Astrocyte (in vitro differentiated cells and primary cell): ENCODE data around the gene ZNF555. TPM values are rescaled to one million over a fixed set of nuclear protein-coding genes. Genes with fewer than 3 reads are reported as not detected.

Experiments used
- DNase-seq: peaks from one replicate; pipeline ENCODE4 v3.0.0-alpha.2; 2010; ENCODE audit warnings: low read depth
- FAIRE-seq: peaks from 2 replicates; lab custom pipeline; 2011; peaks lifted over from hg19 to GRCh38; lab: Jason Lieb, UNC
- H2AFZ ChIP-seq: 2 replicates; pipeline ENCODE4 v1.6.0; 2012; ENCODE audit warnings: low read depth, low read length, inconsistent platforms
- H3K27ac ChIP-seq: 2 replicates; pipeline ENCODE4 v1.5.1; 2011; ENCODE audit warnings: low read depth, low read length, inconsistent platforms
- H3K27me3 ChIP-seq: 2 replicates; pipeline ENCODE4 v1.6.0; 2011; ENCODE audit warnings: low read length, inconsistent platforms; ENCODE audit not compliant: insufficient read depth
- H3K36me3 ChIP-seq: 2 replicates; pipeline ENCODE4 v1.5.1; 2011; ENCODE audit warnings: low read length, inconsistent platforms; ENCODE audit not compliant: insufficient read depth
- H3K4me1 ChIP-seq: 2 replicates; pipeline ENCODE4 v1.5.1; 2011; ENCODE audit warnings: low read length, inconsistent platforms; ENCODE audit not compliant: insufficient read depth
- H3K4me2 ChIP-seq: 2 replicates; pipeline ENCODE4 v1.6.0; 2012; ENCODE audit warnings: low read length, inconsistent platforms
- H3K4me3 ChIP-seq: 2 replicates; pipeline ENCODE4 v1.5.1; 2011; ENCODE audit warnings: low read depth, mild to moderate bottlenecking, low read length, inconsistent platforms; ENCODE audit not compliant: insufficient read depth
- H3K79me2 ChIP-seq: 2 replicates; pipeline ENCODE4 v1.6.0; 2012; ENCODE audit warnings: mild to moderate bottlenecking, low read length, inconsistent platforms; ENCODE audit not compliant: insufficient read depth
- H3K9ac ChIP-seq: 2 replicates; pipeline ENCODE4 v1.6.0; 2012; ENCODE audit warnings: mild to moderate bottlenecking, low read length, inconsistent platforms
- H3K9me3 ChIP-seq: 2 replicates; pipeline ENCODE4 v1.5.1; 2012; ENCODE audit warnings: low read depth, mild to moderate bottlenecking, low read length, inconsistent platforms; ENCODE audit not compliant: insufficient read depth
- H4K20me1 ChIP-seq: 2 replicates; pipeline ENCODE4 v1.6.0; 2012; ENCODE audit warnings: low read length, inconsistent platforms; ENCODE audit not compliant: insufficient read depth
- H3K27ac Mint-ChIP-seq: one replicate; pipeline ENCODE4 v1.8.0; 2021; ENCODE audit warnings: mild to moderate bottlenecking, mixed read lengths; ENCODE audit not compliant: unreplicated experiment
- H3K27me3 Mint-ChIP-seq: one replicate; pipeline ENCODE4 v1.8.0; 2021; ENCODE audit warnings: low read depth, mixed read lengths; ENCODE audit not compliant: unreplicated experiment
- H3K36me3 Mint-ChIP-seq: one replicate; pipeline ENCODE4 v1.8.0; 2021; ENCODE audit warnings: low read depth, mixed read lengths; ENCODE audit not compliant: unreplicated experiment
- H3K4me1 Mint-ChIP-seq: one replicate; pipeline ENCODE4 v1.8.0; 2021; ENCODE audit warnings: low read depth, mixed read lengths; ENCODE audit not compliant: unreplicated experiment
- H3K4me3 Mint-ChIP-seq: one replicate; pipeline ENCODE4 v1.8.0; 2021; ENCODE audit warnings: mild to moderate bottlenecking, moderate library complexity, mixed read lengths; ENCODE audit not compliant: unreplicated experiment
- H3K9me3 Mint-ChIP-seq: one replicate; pipeline ENCODE4 v1.8.0; 2021; ENCODE audit warnings: mild to moderate bottlenecking, mixed read lengths; ENCODE audit not compliant: unreplicated experiment
- EZH2 ChIP-seq: IDR thresholded peaks from 2 replicates; pipeline ENCODE4 v1.6.1; 2012; ENCODE audit warnings: mild to moderate bottlenecking, low read length, inconsistent platforms; ENCODE audit not compliant: insufficient read depth
- total RNA-seq: library from RNA; stranded (reverse); gene quantifications from 2 replicates; pipeline ENCODE4 v1.2.1, GENCODE V29; 2021
- TF ChIP-seq, protein P1 (sequence below): IDR thresholded peaks from 2 replicates; pipeline ENCODE4 v1.5.1; 2011; ENCODE audit warnings: low read depth, mild to moderate bottlenecking, inconsistent platforms, low read length, moderate library complexity; ENCODE audit not compliant: insufficient read depth

The ZNF555 gene
- total RNA-seq, 1 donor from 2014 or later, result 6.0 TPM

DNA sequence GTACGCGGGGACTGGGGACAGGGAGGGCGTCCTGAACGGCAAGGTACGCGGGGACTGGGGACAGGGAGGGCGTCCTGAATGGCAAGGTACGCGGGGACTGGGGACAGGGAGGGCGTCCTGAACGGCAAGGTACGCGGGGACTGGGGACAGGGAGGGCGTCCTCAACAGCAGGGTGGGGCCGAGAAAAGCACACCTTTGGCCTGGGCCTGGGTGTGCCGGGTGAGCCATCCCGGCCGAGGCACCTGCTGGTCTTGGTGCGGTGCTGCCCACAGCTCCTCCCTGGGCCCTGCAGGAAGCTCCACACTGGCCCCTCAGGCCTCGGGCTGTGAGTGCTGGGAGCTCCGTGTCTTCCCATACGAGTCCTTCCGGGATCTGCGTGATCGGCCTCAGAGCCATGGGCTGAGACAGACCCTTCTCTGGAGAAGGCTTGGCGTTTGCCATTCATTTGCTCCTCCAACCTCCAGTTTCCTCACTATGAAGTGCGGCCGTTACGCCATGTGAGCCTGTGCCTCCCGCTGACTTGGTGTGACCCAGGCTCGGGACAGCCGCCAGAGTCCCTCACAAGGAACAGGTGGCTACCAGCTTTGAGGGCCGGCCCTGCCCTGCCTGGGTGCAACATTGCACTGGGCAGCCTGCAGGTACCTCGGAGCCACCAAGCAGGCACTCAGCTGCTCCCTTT, 29.4 kb upstream of the ZNF555 start:
- Histone ChIP-seq H3K4me3 (no peak overlapping the region), H3K79me2 (no peaks in the 10 kb centered on the region), H2AFZ (no peak overlapping the region), H3K9me3 (no peaks in the 10 kb centered on the region), H3K27me3 (no peaks in the 10 kb centered on the region), H4K20me1 (no peaks in the 10 kb centered on the region), H3K9ac (no peak overlapping the region), H3K4me2 (no peak overlapping the region), H3K36me3 (no peaks in the 10 kb centered on the region), H3K4me1 (no peaks in the 10 kb centered on the region), H3K27ac (no peak overlapping the region)
- DNase-seq (no peak), FAIRE-seq (no peak)
- Mint-ChIP-seq H3K4me3 (no peak overlapping the region), H3K4me1 (no peaks in the 10 kb centered on the region), H3K9me3 (no peaks in the 10 kb centered on the region), H3K27ac (no peak overlapping the region), H3K27me3 (no peaks in the 10 kb centered on the region), H3K36me3 (peaks cover 11% of the 10 kb centered on the region)
- TF ChIP-seq, protein P1, sequence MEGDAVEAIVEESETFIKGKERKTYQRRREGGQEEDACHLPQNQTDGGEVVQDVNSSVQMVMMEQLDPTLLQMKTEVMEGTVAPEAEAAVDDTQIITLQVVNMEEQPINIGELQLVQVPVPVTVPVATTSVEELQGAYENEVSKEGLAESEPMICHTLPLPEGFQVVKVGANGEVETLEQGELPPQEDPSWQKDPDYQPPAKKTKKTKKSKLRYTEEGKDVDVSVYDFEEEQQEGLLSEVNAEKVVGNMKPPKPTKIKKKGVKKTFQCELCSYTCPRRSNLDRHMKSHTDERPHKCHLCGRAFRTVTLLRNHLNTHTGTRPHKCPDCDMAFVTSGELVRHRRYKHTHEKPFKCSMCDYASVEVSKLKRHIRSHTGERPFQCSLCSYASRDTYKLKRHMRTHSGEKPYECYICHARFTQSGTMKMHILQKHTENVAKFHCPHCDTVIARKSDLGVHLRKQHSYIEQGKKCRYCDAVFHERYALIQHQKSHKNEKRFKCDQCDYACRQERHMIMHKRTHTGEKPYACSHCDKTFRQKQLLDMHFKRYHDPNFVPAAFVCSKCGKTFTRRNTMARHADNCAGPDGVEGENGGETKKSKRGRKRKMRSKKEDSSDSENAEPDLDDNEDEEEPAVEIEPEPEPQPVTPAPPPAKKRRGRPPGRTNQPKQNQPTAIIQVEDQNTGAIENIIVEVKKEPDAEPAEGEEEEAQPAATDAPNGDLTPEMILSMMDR, result no peak

DNA sequence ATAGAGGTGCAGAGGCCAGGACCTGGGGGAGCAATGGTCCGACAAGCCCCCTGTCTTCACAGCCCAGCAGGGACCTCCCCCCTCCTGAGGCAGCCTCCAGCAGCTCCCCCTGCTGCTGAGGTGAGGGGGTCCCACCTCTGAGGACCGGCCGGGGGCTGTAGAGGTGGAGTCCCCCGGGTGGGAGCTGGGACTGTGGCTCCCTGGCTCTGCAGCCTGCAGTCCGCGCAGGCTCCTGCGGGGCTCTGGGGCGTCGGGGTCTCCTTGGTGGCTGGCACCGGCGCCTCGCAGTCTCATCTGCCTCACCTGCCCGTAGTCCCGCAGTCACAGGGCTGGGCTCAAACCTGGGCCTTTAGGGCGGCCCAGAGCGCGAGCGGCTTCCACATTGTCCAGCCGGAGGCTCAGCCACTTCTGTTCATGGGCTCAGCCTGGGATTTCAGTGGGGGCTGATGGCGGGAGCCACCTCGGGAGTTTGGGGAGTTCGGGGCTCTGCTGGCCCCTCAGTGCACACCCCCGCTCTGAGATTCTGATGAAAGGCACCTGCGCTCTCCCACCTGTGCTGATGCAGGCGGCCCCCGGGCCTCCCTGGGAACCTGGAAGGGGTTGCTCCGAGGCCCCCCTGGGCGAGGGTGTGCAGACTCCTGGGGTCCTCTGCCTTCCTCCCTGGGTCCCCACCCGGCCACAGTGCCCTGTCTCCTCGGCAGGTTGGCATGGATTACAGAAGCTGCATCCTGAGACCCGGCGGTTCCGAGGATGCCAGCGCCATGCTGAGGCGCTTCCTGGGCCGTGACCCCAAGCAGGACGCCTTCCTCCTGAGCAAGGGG, 28.7 kb upstream of the ZNF555 start:
- Histone ChIP-seq H3K9ac (no peak overlapping the region), H3K27ac (no peak overlapping the region), H3K27me3 (no peaks in the 10 kb centered on the region), H3K4me3 (no peak overlapping the region), H3K9me3 (no peaks in the 10 kb centered on the region), H2AFZ (no peak overlapping the region), H3K79me2 (no peaks in the 10 kb centered on the region), H4K20me1 (no peaks in the 10 kb centered on the region), H3K4me2 (no peak overlapping the region), H3K4me1 (no peaks in the 10 kb centered on the region), H3K36me3 (no peaks in the 10 kb centered on the region)
- Mint-ChIP-seq H3K27ac (no peak overlapping the region), H3K4me3 (no peak overlapping the region), H3K9me3 (no peaks in the 10 kb centered on the region), H3K36me3 (peaks cover 12% of the 10 kb centered on the region), H3K27me3 (no peaks in the 10 kb centered on the region), H3K4me1 (no peaks in the 10 kb centered on the region)
- TF ChIP-seq, protein P1, result no peak
- no peak for TF ChIP-seq EZH2
- FAIRE-seq (no peak), DNase-seq (no peak)
